ENCODE results near the gene MMADHC.

GRCh38 chr2:149625671-149626070, 38.1 kb upstream of the MMADHC start:
- no peak for TF ChIP-seq POLR2A (IDR thresholded peaks at IDR 0.05; ENCODE audit: low read depth, low read length)
- TF ChIP-seq RFX5 (IDR thresholded peaks at IDR 0.05; ENCODE audit: low read depth, low read length) = no peak
- no peak for TF ChIP-seq CTCF (conservative IDR thresholded peaks at IDR 0.05; ENCODE audit: low read depth, low read length)
- no peak for TF ChIP-seq USF2 (IDR thresholded peaks at IDR 0.05; ENCODE audit: low read depth, low read length)
